Measurements from ENCODE around the gene MCM9. TPM values are rescaled to one million over a fixed set of nuclear protein-coding genes. Genes with fewer than 3 reads are reported as not detected.
A peak's percentile ranks its signal among the peaks of the same experiment; 100 is the strongest.

MCM9 gene
- total RNA-seq, 1 donor from 2014 or later = 17.6 TPM

DNA sequence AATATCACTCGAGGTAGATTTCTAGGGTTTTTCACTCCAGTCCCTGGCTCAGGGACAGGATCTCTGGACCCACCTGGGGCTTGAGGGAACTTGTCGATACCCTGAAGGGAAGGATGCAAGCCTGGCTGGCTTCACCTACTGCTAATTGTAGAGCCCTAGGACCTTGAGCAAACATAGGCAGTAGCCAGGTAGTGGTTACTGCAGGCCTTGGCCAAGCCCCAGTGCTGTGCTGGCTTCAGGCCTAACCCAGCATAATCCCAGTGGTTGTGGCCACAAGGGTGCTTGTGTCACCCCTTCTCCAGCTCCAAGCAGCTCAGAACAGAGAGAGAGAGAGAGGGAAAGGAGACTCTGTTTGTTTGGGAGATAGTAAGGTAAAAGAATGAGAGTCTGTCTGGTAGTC, 5.8 kb upstream of the MCM9 start:
- no peak overlapping the region for H3K4me3 Mint-ChIP-seq
- H3K9me3 Mint-ChIP-seq = peaks cover 35% of the 10 kb centered on the region
- H3K36me3 Mint-ChIP-seq = peaks cover 23% of the 10 kb centered on the region
- H3K27ac Mint-ChIP-seq = no peak overlapping the region
- H3K4me1 Mint-ChIP-seq = peaks cover 2% of the 10 kb centered on the region
- TF ChIP-seq, protein P1, sequence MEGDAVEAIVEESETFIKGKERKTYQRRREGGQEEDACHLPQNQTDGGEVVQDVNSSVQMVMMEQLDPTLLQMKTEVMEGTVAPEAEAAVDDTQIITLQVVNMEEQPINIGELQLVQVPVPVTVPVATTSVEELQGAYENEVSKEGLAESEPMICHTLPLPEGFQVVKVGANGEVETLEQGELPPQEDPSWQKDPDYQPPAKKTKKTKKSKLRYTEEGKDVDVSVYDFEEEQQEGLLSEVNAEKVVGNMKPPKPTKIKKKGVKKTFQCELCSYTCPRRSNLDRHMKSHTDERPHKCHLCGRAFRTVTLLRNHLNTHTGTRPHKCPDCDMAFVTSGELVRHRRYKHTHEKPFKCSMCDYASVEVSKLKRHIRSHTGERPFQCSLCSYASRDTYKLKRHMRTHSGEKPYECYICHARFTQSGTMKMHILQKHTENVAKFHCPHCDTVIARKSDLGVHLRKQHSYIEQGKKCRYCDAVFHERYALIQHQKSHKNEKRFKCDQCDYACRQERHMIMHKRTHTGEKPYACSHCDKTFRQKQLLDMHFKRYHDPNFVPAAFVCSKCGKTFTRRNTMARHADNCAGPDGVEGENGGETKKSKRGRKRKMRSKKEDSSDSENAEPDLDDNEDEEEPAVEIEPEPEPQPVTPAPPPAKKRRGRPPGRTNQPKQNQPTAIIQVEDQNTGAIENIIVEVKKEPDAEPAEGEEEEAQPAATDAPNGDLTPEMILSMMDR (IDR thresholded peaks at IDR 0.05; ENCODE audit: unreplicated experiment) = no peak
- DNase-seq (ENCODE audit: low spot score in 2 of 2, unreplicated experiment in 2 of 2) = no peak
- no peaks in the 10 kb centered on the region for H3K27me3 Mint-ChIP-seq (ENCODE audit: low read depth)

DNA sequence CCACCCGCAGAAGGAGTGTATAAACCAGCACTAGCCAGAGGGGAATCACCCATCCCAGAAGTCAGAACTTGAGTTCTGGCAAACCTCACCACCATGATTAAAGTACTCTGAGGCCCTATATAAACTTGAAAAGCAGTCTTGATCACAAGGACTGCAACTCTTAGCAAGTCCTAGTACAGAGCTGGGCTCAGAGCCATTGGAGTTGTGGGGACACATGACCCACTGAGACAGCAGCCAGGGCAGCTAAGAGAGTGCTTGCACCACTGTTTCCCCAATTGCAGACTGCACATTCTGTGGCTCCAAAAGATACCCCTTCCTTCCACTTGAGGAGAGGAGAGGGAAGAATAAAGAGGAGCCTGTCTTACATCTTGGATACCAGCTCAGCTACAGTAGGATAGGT, 4.7 kb upstream of the MCM9 start:
- TF ChIP-seq, protein P1 (IDR thresholded peaks at IDR 0.05; ENCODE audit: unreplicated experiment) = no peak
- H3K36me3 Mint-ChIP-seq = peaks cover 16% of the 10 kb centered on the region
- H3K4me3 Mint-ChIP-seq = no peak overlapping the region
- H3K9me3 Mint-ChIP-seq = peaks cover 24% of the 10 kb centered on the region
- H3K4me1 Mint-ChIP-seq = peaks cover 8% of the 10 kb centered on the region
- H3K27ac Mint-ChIP-seq = no peak overlapping the region
- no peak for DNase-seq (ENCODE audit: low spot score in 2 of 2, unreplicated experiment in 2 of 2)
- no peaks in the 10 kb centered on the region for H3K27me3 Mint-ChIP-seq (ENCODE audit: low read depth)

DNA sequence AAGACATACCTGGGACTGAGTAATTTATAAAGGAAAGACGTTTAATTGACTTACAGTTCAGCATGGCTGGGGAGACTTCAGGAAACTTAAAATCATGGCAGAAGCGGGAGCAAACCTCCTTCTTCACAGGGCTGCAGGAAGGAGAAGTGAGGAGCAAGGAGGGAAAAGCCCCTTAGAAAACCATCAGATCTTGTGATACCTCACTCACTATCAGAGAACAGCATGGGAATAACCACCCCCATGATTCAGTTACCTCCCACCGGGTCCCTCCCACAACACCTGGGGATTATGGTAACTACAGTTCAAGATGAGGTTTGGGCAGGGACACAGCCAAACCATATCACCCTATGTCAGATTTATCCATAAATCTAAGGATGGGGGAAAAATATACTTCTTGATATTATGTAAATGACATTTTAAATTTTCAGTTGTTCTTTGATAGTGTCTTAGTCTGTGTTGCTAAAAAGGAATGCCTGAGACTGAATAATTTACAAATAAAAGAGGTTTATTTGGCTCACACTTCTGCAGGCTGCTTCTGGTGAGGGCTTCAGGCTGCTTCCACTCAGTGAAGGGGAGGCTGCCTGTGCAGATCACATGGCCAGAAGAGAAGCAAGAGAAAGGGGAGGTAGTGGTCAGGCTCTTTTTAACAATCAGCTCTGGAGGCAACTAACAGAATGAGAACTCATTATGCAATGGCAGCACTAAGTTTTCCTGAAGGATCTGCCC, 1.2 kb upstream of the MCM9 start:
- Mint-ChIP-seq H3K4me3 (peak overlapping the region; percentile 93), H3K9me3 (peaks cover 4% of the 10 kb centered on the region), H3K27ac (peak overlapping the region; percentile 92), H3K36me3 (no peaks in the 10 kb centered on the region), H3K27me3 (ENCODE audit: low read depth) (no peaks in the 10 kb centered on the region), H3K4me1 (peaks cover 18% of the 10 kb centered on the region)
- TF ChIP-seq, protein P1 (IDR thresholded peaks at IDR 0.05; ENCODE audit: unreplicated experiment) = no peak
- DNase-seq (ENCODE audit: low spot score in 2 of 2, unreplicated experiment in 2 of 2) = no peak

DNA sequence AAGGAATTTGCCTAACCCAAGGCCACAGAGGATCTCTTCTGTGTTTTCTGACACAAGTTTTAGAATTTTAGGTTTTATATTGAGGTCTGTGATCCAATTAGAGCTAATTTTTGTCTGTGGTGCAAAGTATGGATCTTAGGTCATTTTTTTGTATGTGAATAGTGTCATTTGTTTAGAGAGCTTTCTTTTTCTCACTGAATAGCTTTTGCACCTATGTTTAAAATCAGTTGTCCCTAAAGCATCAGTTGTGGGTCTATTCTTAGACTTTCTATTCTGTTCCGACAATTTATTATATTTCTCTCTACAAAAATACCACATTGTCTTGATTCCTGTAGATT, 341 bp upstream of the MCM9 start:
- H3K27me3 Mint-ChIP-seq (ENCODE audit: low read depth) = no peaks in the 10 kb centered on the region
- TF ChIP-seq, protein P1 (IDR thresholded peaks at IDR 0.05; ENCODE audit: unreplicated experiment) = no peak
- peak overlapping the region; percentile 92 for H3K27ac Mint-ChIP-seq
- H3K36me3 Mint-ChIP-seq = peaks cover 7% of the 10 kb centered on the region
- H3K4me3 Mint-ChIP-seq = peak overlapping the region; percentile 93
- no peaks in the 10 kb centered on the region for H3K9me3 Mint-ChIP-seq
- no peak for DNase-seq (ENCODE audit: low spot score in 2 of 2, unreplicated experiment in 2 of 2)
- H3K4me1 Mint-ChIP-seq = peaks cover 18% of the 10 kb centered on the region

DNA sequence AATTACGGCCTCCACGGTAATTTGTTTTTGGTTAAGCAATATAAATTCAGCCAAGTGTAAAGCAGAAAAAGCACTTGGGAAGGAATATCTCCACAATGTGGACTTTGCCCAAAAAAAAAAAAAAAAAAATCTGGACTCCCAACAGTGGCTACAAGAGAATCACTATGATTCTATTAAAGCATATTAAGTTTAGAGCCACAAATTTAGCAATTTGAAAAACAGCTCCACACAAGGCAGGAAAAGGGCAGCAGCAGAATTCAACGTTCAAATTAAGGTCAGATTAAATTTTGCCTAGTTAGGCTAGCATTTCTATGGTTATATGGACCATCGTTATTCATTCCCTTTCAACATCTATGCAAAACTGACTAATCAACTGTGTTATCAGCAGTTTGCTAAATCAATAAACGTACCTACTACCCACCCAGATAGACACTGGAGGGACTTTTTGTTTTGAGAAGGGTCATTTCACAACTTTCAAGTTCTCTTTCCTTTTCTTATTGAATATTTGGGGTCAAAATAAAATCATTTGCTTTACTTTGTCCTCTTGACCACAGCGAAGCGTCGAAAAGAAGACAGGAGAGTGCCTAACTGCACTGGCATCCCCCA, 1.0 kb downstream of the MCM9 start:
- Mint-ChIP-seq H3K4me3 (peak overlapping the region; percentile 93), H3K36me3 (peaks cover 8% of the 10 kb centered on the region), H3K27me3 (ENCODE audit: low read depth) (no peaks in the 10 kb centered on the region), H3K9me3 (no peaks in the 10 kb centered on the region), H3K4me1 (peaks cover 18% of the 10 kb centered on the region), H3K27ac (peak overlapping the region; percentile 78)
- TF ChIP-seq, protein P1 (IDR thresholded peaks at IDR 0.05; ENCODE audit: unreplicated experiment) = no peak
- DNase-seq (ENCODE audit: low spot score in 2 of 2, unreplicated experiment in 2 of 2) = no peak
